Measurements from ENCODE around the gene TM4SF18.

DNA sequence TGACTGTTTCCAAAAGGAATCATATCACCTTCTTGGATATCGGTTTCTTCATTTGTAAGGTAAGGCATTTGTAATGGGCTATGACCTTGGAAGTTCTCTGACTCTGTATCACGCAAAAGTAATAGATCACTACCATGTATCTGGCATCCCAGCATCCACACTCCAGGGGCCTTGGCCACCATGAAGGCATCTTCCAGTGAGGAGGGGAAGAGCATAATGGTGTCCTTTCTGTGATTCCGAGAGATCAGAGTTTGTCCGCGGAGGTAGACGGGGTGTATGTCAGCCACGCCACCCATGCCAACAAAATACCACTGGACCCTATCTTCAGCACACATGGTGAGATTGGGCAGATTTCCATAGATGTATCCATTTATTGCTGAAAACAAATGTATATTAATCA is 63.7 kb downstream of the TM4SF18 start:
- TF ChIP-seq POLR2AphosphoS5 (IDR thresholded peaks at IDR 0.05; ENCODE audit: insufficient read depth in 1 of 2, low read depth in 1 of 2) (no peak), POLR2A (IDR thresholded peaks at IDR 0.05) (no peak)

Data from vagina (tissue), 2 donors.